HepG2 (cell line): Measurements from ENCODE around the gene CCND1. TPM values are rescaled to one million over a fixed set of nuclear protein-coding genes. Genes with fewer than 3 reads are reported as not detected.

ENCODE experiments used
- ATAC-seq: fragments of 200-7000 bp; cut with Tn5 transposase; 3 replicates; pipeline ENCODE4 v1.9.1; 2020; ENCODE audit warnings: mild to moderate bottlenecking, moderate library complexity
- BruUV-seq: library from RNA; stranded (reverse); fragments of 400-500 nt; replicated peaks from 2 replicates; lab custom pipeline; 2021; lab: Mats Ljungman, UMichigan
- CTCF ChIA-PET: fragments of 300-600 bp; formaldehyde crosslinking; extraction: SDS; loops from one replicate; lab custom pipeline; 2021; ENCODE audit warnings: low total read pairs, inconsistent platforms, low intra/inter-chr PET ratio; lab: Yijun Ruan, JAX
- POLR2A ChIA-PET: fragments of 350-600 bp; sonication (Branson Sonifier 250); formaldehyde crosslinking; loops from one replicate; lab custom pipeline; 2020; ENCODE audit warnings: antibody characterized with exemption, inconsistent platforms; lab: Yijun Ruan, JAX
- DNase-seq: peaks from one replicate; pipeline ENCODE4 v3.0.0-alpha.2; 2015; ENCODE audit warnings: low spot score
- FAIRE-seq: peaks from 3 replicates; lab custom pipeline; 2011; peaks lifted over from hg19 to GRCh38; lab: Jason Lieb, UNC
- H2AFZ ChIP-seq: one replicate; pipeline ENCODE4 v1.6.1; 2011; ENCODE audit warnings: low read length, inconsistent platforms
- H3K27ac ChIP-seq: fragments of 300-600 bp; 3 replicates; pipeline ENCODE4 v1.8.0; 2011; ENCODE audit warnings: mixed run types, mild to moderate bottlenecking, mixed read lengths, low read length, inconsistent platforms; ENCODE audit not compliant: insufficient read depth; ENCODE audit errors: extremely low read length
- H3K27me3 ChIP-seq, 2 experiments: fragments of 200-600 bp in 1 of 2; 2 replicates in 1 of 2; 3 replicates in 1 of 2; pipeline versions ENCODE4 v1.6.0 to v1.8.0; 2011; ENCODE audit warnings: low read length in 2 of 2, mild to moderate bottlenecking in 2 of 2, moderate library complexity in 2 of 2, inconsistent platforms in 1 of 2; ENCODE audit not compliant: insufficient read depth in 2 of 2, control insufficient read depth in 1 of 2
- H3K36me3 ChIP-seq, 2 experiments: fragments of 200-600 bp in 1 of 2; replicated peaks in 1 of 2; 2 replicates in 1 of 2; 3 replicates in 1 of 2; pipeline versions ENCODE4 v1.5.1 to v1.8.0; 2011; ENCODE audit warnings: low read length in 2 of 2, inconsistent platforms in 1 of 2; ENCODE audit not compliant: insufficient read depth in 2 of 2, control insufficient read depth in 1 of 2
- H3K4me1 ChIP-seq: 2 replicates; pipeline ENCODE4 v1.5.1; 2012; ENCODE audit warnings: low read length, inconsistent platforms; ENCODE audit not compliant: insufficient read depth
- H3K4me2 ChIP-seq: 2 replicates; pipeline ENCODE4 v1.6.0; 2011; ENCODE audit warnings: low read depth, low read length, inconsistent platforms
- H3K4me3 ChIP-seq, 3 experiments: fragments of 200-600 bp in 1 of 3; sonication (generic), shearing (Covaris generic) in 1 of 3; replicated peaks in 1 of 3; 2 replicates each; pipeline ENCODE4 v1.5.1; 2011 to 2016; ENCODE audit warnings: low read length in 3 of 3, inconsistent platforms in 2 of 3, low read depth in 2 of 3, mild to moderate bottlenecking in 2 of 3, control low read depth in 1 of 3, mixed read lengths in 1 of 3; ENCODE audit not compliant: insufficient read depth in 1 of 3
- H3K79me2 ChIP-seq: one replicate; pipeline ENCODE4 v1.6.1; 2011; ENCODE audit warnings: low read length, inconsistent platforms; ENCODE audit not compliant: insufficient read depth
- H3K9ac ChIP-seq: 2 replicates; pipeline ENCODE4 v1.6.0; 2011; ENCODE audit warnings: mild to moderate bottlenecking, low read depth, low read length, inconsistent platforms; ENCODE audit not compliant: insufficient read depth
- H3K9me3 ChIP-seq: 2 replicates; pipeline ENCODE4 v1.5.1; 2012; ENCODE audit warnings: mild to moderate bottlenecking, low read length
- H4K20me1 ChIP-seq: 2 replicates; pipeline ENCODE4 v1.6.0; 2011; ENCODE audit warnings: inconsistent platforms, mild to moderate bottlenecking, low read length, moderate library complexity; ENCODE audit not compliant: insufficient read depth
- AGO1 ChIP-seq: fragments of 200-400 bp; formaldehyde crosslinking; IDR thresholded peaks from 2 replicates; pipeline ENCODE4 v1.6.1; 2017; ENCODE audit warnings: mild to moderate bottlenecking, low read depth, low read length, moderate library complexity; ENCODE audit not compliant: poor library complexity, severe bottlenecking
- AKAP8 ChIP-seq: sonication (generic); formaldehyde crosslinking; IDR thresholded peaks from 2 replicates; pipeline ENCODE4 v1.5.1; 2020; ENCODE audit warnings: mild to moderate bottlenecking, missing genetic modification reagents
- FOXO1 ChIP-seq: sonication (generic); formaldehyde crosslinking; IDR thresholded peaks from 2 replicates; pipeline ENCODE4 v1.4.0; 2020; ENCODE audit warnings: missing genetic modification reagents
- POLR2G ChIP-seq: fragments of 200-400 bp; formaldehyde crosslinking; IDR thresholded peaks from 2 replicates; pipeline ENCODE4 v1.6.1; 2018; ENCODE audit warnings: mild to moderate bottlenecking, low read depth, low read length, moderate library complexity
- RCOR2 ChIP-seq: IDR thresholded peaks from 2 replicates; pipeline ENCODE4 v1.6.1; 2016; ENCODE audit warnings: missing biosample characterization, missing genetic modification reagents
- WGBS: methylation state at CpG from one replicate; pipeline ENCODE4 v1.1.6; 2017; ENCODE audit warnings: low lambda C conversion rate; 5-methylcytosine and 5-hydroxymethylcytosine counted together
- in situ Hi-C: cut with HindIII; loops from 2 replicates; pipeline ENCODE4 v1.10.0; 2017; ENCODE audit warnings: low pct_unique_long_range_greater_than_20kb; ENCODE audit not compliant: extremely low pct_ligation_motif_present
- intact Hi-C: fragments of 100-400 bp; cut with micrococcal nuclease; formaldehyde crosslinking; loops from one replicate; pipeline ENCODE4 v1.10.0; 2022; ENCODE audit not compliant: unreplicated experiment
- polyA plus RNA-seq, 8 experiments: library from polyadenylated mRNA; depleted of rRNA in 3 of 8; stranded (reverse) in 7 of 8; unstranded in 1 of 8; fragments of >200 nt; fragmentation: Illumina TruSeq in 4 of 8; extraction: Trizol in 4 of 8; gene quantifications; 2 replicates each; pipeline versions ENCODE4 v1.2.1 to v1.2.3, GENCODE V29; 2011 to 2016; ENCODE audit warnings: low read depth in 4 of 8, missing spikeins in 1 of 8, mixed read lengths in 1 of 8; ENCODE audit not compliant: insufficient read depth in 1 of 8
- total RNA-seq, 5 experiments: library from RNA; depleted of rRNA; stranded (reverse); fragments of >200 nt; fragmentation: Illumina TruSeq; extraction: Trizol; gene quantifications; 2 replicates each; pipeline ENCODE4 v1.2.3, GENCODE V29; 2016; ENCODE audit warnings: low read depth in 1 of 5
- TF ChIP-seq, protein P1 (sequence below): sonication (generic); formaldehyde crosslinking; IDR thresholded peaks from 2 replicates; pipeline ENCODE4 v1.4.0; 2020; ENCODE audit warnings: mild to moderate bottlenecking, missing genetic modification reagents
- TF ChIP-seq, protein P2 (sequence below): sonication (generic); formaldehyde crosslinking; IDR thresholded peaks from 2 replicates; pipeline ENCODE4 v1.4.0; 2020; ENCODE audit warnings: low read depth, mild to moderate bottlenecking, missing genetic modification reagents

CCND1 gene
- total and polyA plus RNA-seq, 2 of the 13 experiments (the other 11 are each of a cell fraction or from before 2014, with no cell fraction given) = 107 to 136 TPM

DNA sequence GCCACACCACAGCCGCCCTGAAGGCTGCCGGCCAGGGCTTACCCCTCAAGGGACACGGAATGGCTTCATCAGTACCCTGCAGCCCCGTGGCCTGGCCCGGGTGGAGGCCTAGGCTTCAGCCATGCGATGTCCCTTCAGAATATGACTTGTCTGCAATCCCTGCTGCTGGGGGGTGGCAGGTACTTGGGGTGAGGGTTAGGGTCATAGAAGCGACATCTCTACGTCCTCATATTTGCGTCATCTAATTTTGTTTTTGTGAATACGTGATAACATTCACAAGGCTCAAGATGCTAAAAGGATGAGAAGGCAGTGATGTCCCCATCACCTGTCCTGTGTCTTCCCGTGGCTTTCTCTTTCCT lies 6.4 kb downstream of the CCND1 start:
- Histone ChIP-seq H3K79me2 (peaks cover 29% of the 10 kb centered on the region), H3K36me3 (peaks cover 39 to 79% of the 10 kb centered on the region in 2 experiments), H3K27ac (no peak overlapping the region), H3K4me1 (peaks cover 35% of the 10 kb centered on the region), H3K4me3 (no peak overlapping the region), H4K20me1 (peaks cover 43% of the 10 kb centered on the region), H3K4me2 (no peak overlapping the region), H2AFZ (no peak overlapping the region), H3K27me3 (no peaks in the 10 kb centered on the region), H3K9me3 (no peaks in the 10 kb centered on the region), H3K9ac (no peak overlapping the region)
- no peak for DNase-seq
- 100% methylated on average over 5 of the region's 11 CpGs for WGBS
- FAIRE-seq = no peak
- ChIA-PET POLR2A (no interaction called here), CTCF (no interaction called here)
- BruUV-seq = no TSS peak
- no peak for ATAC-seq
- TF ChIP-seq FOXO1 (CRISPR knock-in tag) (no peak), RCOR2 (CRISPR knock-in tag) (no peak), AKAP8 (CRISPR knock-in tag) (peak; percentile 82; the same call in 1 of the 2 replicates), POLR2G (0 out of 2 replicates have a peak, but pooled peaks have one; percentile 54), AGO1 (peak; percentile 35)
- TF ChIP-seq, protein P1, sequence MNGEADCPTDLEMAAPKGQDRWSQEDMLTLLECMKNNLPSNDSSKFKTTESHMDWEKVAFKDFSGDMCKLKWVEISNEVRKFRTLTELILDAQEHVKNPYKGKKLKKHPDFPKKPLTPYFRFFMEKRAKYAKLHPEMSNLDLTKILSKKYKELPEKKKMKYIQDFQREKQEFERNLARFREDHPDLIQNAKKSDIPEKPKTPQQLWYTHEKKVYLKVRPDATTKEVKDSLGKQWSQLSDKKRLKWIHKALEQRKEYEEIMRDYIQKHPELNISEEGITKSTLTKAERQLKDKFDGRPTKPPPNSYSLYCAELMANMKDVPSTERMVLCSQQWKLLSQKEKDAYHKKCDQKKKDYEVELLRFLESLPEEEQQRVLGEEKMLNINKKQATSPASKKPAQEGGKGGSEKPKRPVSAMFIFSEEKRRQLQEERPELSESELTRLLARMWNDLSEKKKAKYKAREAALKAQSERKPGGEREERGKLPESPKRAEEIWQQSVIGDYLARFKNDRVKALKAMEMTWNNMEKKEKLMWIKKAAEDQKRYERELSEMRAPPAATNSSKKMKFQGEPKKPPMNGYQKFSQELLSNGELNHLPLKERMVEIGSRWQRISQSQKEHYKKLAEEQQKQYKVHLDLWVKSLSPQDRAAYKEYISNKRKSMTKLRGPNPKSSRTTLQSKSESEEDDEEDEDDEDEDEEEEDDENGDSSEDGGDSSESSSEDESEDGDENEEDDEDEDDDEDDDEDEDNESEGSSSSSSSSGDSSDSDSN (CRISPR knock-in tag) = no peak
- TF ChIP-seq, protein P2, sequence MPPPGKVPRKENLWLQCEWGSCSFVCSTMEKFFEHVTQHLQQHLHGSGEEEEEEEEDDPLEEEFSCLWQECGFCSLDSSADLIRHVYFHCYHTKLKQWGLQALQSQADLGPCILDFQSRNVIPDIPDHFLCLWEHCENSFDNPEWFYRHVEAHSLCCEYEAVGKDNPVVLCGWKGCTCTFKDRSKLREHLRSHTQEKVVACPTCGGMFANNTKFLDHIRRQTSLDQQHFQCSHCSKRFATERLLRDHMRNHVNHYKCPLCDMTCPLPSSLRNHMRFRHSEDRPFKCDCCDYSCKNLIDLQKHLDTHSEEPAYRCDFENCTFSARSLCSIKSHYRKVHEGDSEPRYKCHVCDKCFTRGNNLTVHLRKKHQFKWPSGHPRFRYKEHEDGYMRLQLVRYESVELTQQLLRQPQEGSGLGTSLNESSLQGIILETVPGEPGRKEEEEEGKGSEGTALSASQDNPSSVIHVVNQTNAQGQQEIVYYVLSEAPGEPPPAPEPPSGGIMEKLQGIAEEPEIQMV (CRISPR knock-in tag) = no peak
- in situ Hi-C loops = loop anchor here (25.0 kb wide), 1 partner anchor 210 kb away; no protein-coding TSS in a partner anchor
- intact Hi-C loops = loop anchor here (10.0 kb wide), 2 partner anchors 153 to 543 kb away; no protein-coding TSS in a partner anchor
